ENCODE results near the gene IKBKE. TPM values are rescaled to one million over a fixed set of nuclear protein-coding genes. Genes with fewer than 3 reads are reported as not detected.
A peak's percentile ranks its signal among the peaks of the same experiment; 100 is the strongest.

IKBKE gene
- total RNA-seq, 1 donor from 2014 or later = 8.5 TPM

DNA sequence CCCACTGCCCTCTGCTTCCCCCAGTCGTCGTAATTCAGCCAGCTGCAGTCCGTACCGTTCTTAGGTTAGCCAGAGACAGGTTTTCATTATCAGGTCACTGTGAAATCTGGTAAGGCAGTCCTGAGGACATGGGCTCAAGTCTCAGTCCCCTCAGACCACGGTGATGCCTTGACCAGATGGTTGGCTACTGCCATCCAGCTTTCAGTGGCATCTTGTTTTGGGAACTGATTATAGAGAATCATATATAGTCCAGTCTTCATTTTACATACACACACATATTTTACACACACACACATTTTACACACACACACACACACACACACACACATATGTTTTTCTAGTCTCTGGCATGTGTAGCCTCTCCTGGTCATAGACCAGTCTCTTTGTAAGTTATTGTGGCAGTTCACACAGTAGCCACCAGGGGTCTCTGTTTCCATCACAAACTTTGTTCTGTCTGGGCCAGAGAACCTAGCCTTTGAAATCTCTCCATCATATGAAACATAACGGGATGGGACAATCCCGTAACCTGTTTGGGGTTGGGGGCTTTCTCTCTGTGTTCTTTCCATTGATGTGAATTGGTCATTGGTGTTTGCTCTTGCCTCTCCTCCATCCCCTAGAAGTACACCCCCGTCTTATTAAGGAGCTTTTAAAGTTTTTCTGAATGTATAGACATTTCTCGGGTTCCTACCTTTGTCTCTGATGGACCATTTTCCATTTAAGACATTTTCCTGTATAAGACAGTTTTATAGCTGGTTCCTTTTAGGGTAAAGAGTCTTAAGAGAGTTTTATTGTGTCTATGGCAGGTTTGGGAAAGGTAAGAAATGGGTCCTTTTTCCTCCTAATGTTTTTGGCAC is 8.4 kb upstream of the IKBKE start:
- H3K27ac ChIP-seq = no peak overlapping the region
- intact Hi-C loops (cut with DNase I) = no loop called here
- H3K36me3 ChIP-seq = peaks cover 16% of the 10 kb centered on the region
- H3K27me3 ChIP-seq = no peaks in the 10 kb centered on the region
- no peaks in the 10 kb centered on the region for H3K9me3 ChIP-seq
- peak; percentile 85 for ATAC-seq
- TF ChIP-seq, protein P1, sequence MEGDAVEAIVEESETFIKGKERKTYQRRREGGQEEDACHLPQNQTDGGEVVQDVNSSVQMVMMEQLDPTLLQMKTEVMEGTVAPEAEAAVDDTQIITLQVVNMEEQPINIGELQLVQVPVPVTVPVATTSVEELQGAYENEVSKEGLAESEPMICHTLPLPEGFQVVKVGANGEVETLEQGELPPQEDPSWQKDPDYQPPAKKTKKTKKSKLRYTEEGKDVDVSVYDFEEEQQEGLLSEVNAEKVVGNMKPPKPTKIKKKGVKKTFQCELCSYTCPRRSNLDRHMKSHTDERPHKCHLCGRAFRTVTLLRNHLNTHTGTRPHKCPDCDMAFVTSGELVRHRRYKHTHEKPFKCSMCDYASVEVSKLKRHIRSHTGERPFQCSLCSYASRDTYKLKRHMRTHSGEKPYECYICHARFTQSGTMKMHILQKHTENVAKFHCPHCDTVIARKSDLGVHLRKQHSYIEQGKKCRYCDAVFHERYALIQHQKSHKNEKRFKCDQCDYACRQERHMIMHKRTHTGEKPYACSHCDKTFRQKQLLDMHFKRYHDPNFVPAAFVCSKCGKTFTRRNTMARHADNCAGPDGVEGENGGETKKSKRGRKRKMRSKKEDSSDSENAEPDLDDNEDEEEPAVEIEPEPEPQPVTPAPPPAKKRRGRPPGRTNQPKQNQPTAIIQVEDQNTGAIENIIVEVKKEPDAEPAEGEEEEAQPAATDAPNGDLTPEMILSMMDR (IDR thresholded peaks at IDR 0.05) = peak; percentile 82
- no peak for DNase-seq
- no peak overlapping the region for H3K4me3 ChIP-seq
- H3K4me1 ChIP-seq = peaks cover 5% of the 10 kb centered on the region

- Histone ChIP-seq H3K36me3 (peaks cover 14% of the 10 kb centered on the region), H3K9me3 (no peaks in the 10 kb centered on the region), H3K27ac (no peak overlapping the region), H3K4me1 (peaks cover 6% of the 10 kb centered on the region), H3K4me3 (no peak overlapping the region), H3K27me3 (no peaks in the 10 kb centered on the region)
- DNase-seq = no peak
- intact Hi-C loops (cut with DNase I) = no loop called here
- TF ChIP-seq, protein P1 (IDR thresholded peaks at IDR 0.05) = no peak
- ATAC-seq = no peak
Observed at GRCh38 chr1:206463137-206463536, 7.1 kb upstream of the IKBKE start.

DNA sequence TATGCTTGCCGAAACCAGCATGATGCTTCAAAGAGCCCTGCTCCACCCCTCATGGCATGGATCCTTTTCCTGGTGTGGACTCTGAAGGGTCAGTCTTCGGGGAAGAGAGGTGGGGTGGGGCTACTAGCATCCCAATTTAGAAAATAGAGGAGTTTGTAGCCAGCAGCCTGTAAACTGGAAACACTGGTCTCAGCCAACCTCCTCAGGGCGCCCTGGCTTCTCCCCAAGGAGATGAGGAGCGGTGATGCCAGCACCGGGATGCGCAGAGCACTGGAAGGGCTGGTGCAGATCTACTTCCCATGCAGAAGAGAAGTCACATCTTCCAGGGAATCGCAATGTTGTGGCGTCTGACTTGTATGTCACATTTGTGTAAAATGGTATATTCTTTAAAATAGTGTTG is 6.4 kb upstream of the IKBKE start:
- H3K36me3 ChIP-seq = peaks cover 6% of the 10 kb centered on the region
- intact Hi-C loops (cut with DNase I) = no loop called here
- TF ChIP-seq, protein P1 (IDR thresholded peaks at IDR 0.05) = no peak
- H3K27me3 ChIP-seq = no peaks in the 10 kb centered on the region
- DNase-seq = no peak
- no peak overlapping the region for H3K27ac ChIP-seq
- ATAC-seq = no peak
- H3K4me1 ChIP-seq = peaks cover 13% of the 10 kb centered on the region
- H3K4me3 ChIP-seq = no peak overlapping the region
- H3K9me3 ChIP-seq = no peaks in the 10 kb centered on the region

DNA sequence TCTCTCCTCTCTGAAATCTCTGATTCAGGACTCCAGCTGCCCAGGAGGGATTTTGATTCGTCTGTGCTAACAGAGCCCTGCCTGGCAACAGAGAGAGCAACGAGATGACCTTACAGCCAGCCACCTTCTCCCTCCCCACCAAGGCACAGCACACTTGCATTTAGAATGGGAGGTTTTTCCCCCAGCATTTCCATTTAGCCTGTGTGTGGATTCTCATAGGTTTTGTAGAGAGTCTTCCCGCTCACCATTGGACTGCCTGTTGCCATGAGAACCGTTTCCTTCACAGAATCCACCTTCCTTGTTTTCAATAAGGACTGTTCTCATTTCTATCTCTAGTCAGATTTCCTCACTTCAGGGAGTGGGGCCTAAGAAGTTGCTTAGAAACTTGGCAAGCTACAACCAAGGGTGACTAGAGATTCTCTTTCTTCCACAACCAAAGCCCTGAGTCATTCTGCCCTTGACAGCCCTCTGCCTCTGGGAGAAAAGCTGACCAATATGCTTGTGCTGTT is 5.8 kb upstream of the IKBKE start:
- no peaks in the 10 kb centered on the region for H3K27me3 ChIP-seq
- H3K4me1 ChIP-seq = peaks cover 19% of the 10 kb centered on the region
- intact Hi-C loops (cut with DNase I) = no loop called here
- peaks cover under 1% of the 10 kb centered on the region for H3K36me3 ChIP-seq
- H3K4me3 ChIP-seq = no peak overlapping the region
- no peak for DNase-seq
- no peak overlapping the region for H3K27ac ChIP-seq
- TF ChIP-seq, protein P1 (IDR thresholded peaks at IDR 0.05) = no peak
- ATAC-seq = no peak
- H3K9me3 ChIP-seq = no peaks in the 10 kb centered on the region

DNA sequence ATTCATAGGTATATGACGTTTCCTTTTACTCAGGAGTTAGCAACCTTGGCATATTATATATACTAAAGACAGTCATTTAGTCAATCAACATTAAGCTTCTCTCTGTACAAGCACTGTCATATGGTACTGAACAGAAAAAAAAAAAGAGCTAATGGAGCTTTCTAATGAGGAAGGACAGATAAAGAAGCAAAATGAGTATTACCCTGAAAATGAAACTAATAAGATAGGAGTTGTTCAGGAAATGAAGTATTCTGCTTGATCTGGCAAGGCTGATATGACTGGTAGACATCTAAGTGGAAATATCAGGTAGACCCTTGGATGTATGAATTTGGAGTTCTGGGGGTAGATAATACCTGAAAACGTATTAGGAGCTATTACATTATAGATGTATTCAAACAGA is 4.3 kb upstream of the IKBKE start:
- H3K4me1 ChIP-seq = peaks cover 28% of the 10 kb centered on the region
- DNase-seq (no peak), ATAC-seq (no peak)
- H3K9me3 ChIP-seq = no peaks in the 10 kb centered on the region
- H3K4me3 ChIP-seq = no peak overlapping the region
- H3K27ac ChIP-seq = no peak overlapping the region
- no peaks in the 10 kb centered on the region for H3K27me3 ChIP-seq
- TF ChIP-seq, protein P1 (IDR thresholded peaks at IDR 0.05) = no peak
- H3K36me3 ChIP-seq = no peaks in the 10 kb centered on the region
- intact Hi-C loops (cut with DNase I) = no loop called here

Measured in upper lobe of right lung (tissue), 1 donor.